RWPE1 (cell line): ENCODE results near the gene MEIOB.

Source experiments
- CTCF ChIA-PET: fragments of 350-600 bp; sonication (Branson Sonifier 250); formaldehyde crosslinking; extraction: SDS; loops from one replicate; lab custom pipeline; 2021; lab: Yijun Ruan, JAX
- POLR2A ChIA-PET: fragments of 400-600 bp; formaldehyde crosslinking; extraction: SDS; loops from one replicate; lab custom pipeline; 2020; ENCODE audit warnings: antibody characterized with exemption; ENCODE audit not compliant: low non-redundant PET; lab: Yijun Ruan, JAX
- DNase-seq: peaks from one replicate; pipeline ENCODE4 v3.0.0; 2012; ENCODE audit warnings: low spot score
- H3K27ac ChIP-seq: fragments of 450-650 bp; 2 replicates; pipeline ENCODE4 v1.5.1; 2017
- CTCF ChIP-seq: fragments of 450-650 bp; conservative IDR thresholded peaks from 2 replicates; pipeline ENCODE4 v1.5.1; 2017; ENCODE audit warnings: low read depth, mild to moderate bottlenecking

The MEIOB gene

GRCh38 chr16:1865902-1866690 lies 5.9 kb downstream of the MEIOB start:
- no peak for TF ChIP-seq CTCF
- no peak overlapping the region for H3K27ac ChIP-seq
- POLR2A ChIA-PET: no interaction called here
- DNase-seq: no peak
- CTCF ChIA-PET: interaction anchor here (0.5 to 1.0 kb wide), 2 partner anchors 66 to 966 kb away, joined by 3 to 4 read pairs; no protein-coding TSS in a partner anchor

GRCh38 chr16:1863681-1864460 lies 8.1 kb downstream of the MEIOB start:
- DNase-seq: no peak
- ChIA-PET CTCF (interaction anchor here (0.6 to 1.5 kb wide), 5 partner anchors 10 to 92 kb away, joined by 3 to 4 read pairs (median 3); no protein-coding TSS in a partner anchor), POLR2A (no interaction called here)
- H3K27ac ChIP-seq: no peak overlapping the region
- TF ChIP-seq CTCF: peak; percentile 67; the same call in 1 of the 2 replicates

GRCh38 chr16:1862394-1862793 lies 9.6 kb downstream of the MEIOB start:
- no peak overlapping the region for H3K27ac ChIP-seq
- no peak for DNase-seq
- POLR2A ChIA-PET: no interaction called here
- CTCF ChIA-PET: interaction anchor here (0.6 to 1.7 kb wide), 6 partner anchors 31 to 142 kb away, joined by 3 to 4 read pairs (median 3); no protein-coding TSS in a partner anchor
- no peak for TF ChIP-seq CTCF

- H3K27ac ChIP-seq: no peak overlapping the region
- DNase-seq: no peak
- POLR2A ChIA-PET: no interaction called here
- CTCF ChIA-PET: interaction anchor here (0.7 to 1.7 kb wide), 5 partner anchors 38 to 142 kb away, joined by 3 to 4 read pairs (median 3); no protein-coding TSS in a partner anchor
- TF ChIP-seq CTCF: no peak
Observed at GRCh38 chr16:1861730-1862129, 10.2 kb downstream of the MEIOB start.

- H3K27ac ChIP-seq: no peak overlapping the region
- ChIA-PET CTCF (interaction anchor here (0.7 to 0.9 kb wide), 2 partner anchors 10 to 439 kb away, joined by 3 to 4 read pairs; no protein-coding TSS in a partner anchor), POLR2A (no interaction called here)
- no peak for TF ChIP-seq CTCF
- DNase-seq: no peak
Observed at GRCh38 chr16:1859650-1860049, 12.3 kb downstream of the MEIOB start.

GRCh38 chr16:1858189-1858865 lies 13.6 kb downstream of the MEIOB start:
- no peak for TF ChIP-seq CTCF
- no peak for DNase-seq
- no peak overlapping the region for H3K27ac ChIP-seq
- POLR2A ChIA-PET: no interaction called here
- CTCF ChIA-PET: no interaction called here
